Kidney capillary endothelial cell (primary cell): ENCODE results near the gene LRRFIP2.
"Not testable (repeated sequence)": the region's sequence is repeated elsewhere in the genome, so short reads cannot be mapped to it uniquely, and the experiment has no call there.

Source experiments
- DNase-seq: peaks from one replicate; pipeline ENCODE4 v3.0.0-alpha.2; 2018; ENCODE audit warnings: low spot score

LRRFIP2 gene

GRCh38 chr3:37058117-37058516, 116.3 kb downstream of the LRRFIP2 start:
- DNase-seq, result no peak

GRCh38 chr3:37056826-37057225, 117.6 kb downstream of the LRRFIP2 start:
- DNase-seq, result no peak

- not testable (repeated sequence) for DNase-seq
Measured at GRCh38 chr3:37055077-37055476, 119.3 kb downstream of the LRRFIP2 start.

GRCh38 chr3:37054370-37054769, 120.0 kb downstream of the LRRFIP2 start:
- DNase-seq, result peak; percentile 86

DNA sequence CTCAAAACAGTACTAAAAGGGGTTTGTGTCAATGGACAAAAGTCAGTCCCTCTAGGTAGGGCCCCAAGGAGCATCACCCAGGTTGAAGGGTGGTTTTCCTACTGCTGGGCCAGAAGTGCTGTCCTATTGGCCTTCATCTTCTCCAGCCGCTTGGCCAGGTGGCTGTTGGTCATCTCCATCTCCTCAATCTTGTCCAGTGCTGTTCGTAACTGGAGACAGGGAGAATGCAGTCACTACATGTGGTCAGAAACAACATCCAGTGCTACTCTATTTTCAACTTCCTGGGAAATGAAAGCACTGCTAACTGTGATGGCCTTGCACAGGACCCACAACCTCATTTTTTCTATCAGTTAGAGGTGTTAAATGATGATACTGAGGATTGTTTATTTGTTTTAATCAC, 120.6 kb downstream of the LRRFIP2 start:
- DNase-seq, result no peak

DNA sequence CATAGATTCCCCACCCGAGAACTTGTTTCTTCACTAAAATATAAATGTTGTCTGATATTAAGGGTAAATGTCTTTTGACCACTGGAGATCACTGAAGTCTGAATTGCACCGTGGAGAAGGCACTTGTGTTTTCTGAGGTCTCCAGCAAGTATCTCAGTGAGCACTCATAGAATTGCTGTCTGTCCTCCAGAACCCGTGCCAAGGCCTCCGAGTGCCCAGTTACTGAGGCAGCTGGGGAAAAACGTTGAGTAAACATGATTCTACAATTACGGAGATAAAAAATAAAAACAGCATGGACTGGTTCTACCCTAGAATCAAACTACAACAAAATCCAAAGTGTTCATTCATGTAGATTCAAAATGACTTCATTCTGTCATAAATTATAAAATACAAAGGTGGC, 121.0 kb downstream of the LRRFIP2 start:
- no peak for DNase-seq

- no peak for DNase-seq
Measured at GRCh38 chr3:37052860-37053259, 121.5 kb downstream of the LRRFIP2 start.

GRCh38 chr3:37050282-37050681, 124.1 kb downstream of the LRRFIP2 start:
- DNase-seq, result no peak

GRCh38 chr3:37042712-37043111, 131.7 kb downstream of the LRRFIP2 start:
- DNase-seq, result not testable (repeated sequence)

GRCh38 chr3:37041546-37042195, 132.7 kb downstream of the LRRFIP2 start:
- no peak for DNase-seq

DNA sequence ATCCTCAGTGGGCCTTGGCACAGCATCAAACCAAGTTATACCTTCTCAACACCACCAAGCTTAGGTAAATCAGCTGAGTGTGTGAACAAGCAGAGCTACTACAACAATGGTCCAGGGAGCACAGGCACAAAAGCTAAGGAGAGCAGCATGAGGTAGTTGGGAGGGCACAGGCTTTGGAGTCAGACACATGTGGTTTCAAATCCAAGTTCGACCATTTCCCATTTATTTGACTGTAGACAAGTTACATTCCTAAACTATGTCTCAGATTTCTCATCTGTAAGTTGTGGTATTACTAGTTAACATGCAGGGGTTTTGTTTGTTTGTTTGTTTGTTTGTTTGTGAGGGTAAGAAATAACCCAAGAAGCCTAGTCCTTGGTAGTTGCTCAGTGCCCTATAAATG, 134.2 kb downstream of the LRRFIP2 start:
- DNase-seq, result no peak

GRCh38 chr3:37039161-37039846, 135.1 kb downstream of the LRRFIP2 start:
- DNase-seq, result no peak

- no peak for DNase-seq
Measured at GRCh38 chr3:37037352-37037751, 137.0 kb downstream of the LRRFIP2 start.

DNA sequence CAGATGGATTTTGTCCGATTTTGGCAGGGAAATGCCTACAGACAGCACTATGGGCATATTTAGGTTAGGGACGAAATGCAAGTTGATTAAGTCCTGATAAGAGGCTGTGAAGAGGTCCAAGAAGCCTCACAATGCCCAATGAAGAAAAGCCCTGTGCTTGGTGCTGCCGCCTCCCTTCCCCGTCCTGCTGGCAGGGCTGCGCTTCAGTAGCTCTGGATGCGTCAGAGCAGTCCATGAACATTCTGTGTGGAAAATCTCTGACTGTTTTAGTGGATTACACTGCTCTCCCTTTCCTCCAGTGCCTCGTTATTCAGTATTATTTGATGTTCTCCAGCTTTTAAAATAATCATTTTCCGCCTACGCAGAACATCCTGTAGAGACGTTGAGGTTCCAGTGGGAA, 141.4 kb downstream of the LRRFIP2 start:
- DNase-seq, result no peak

- DNase-seq, result no peak
Measured at GRCh38 chr3:37031096-37031682, 143.2 kb downstream of the LRRFIP2 start.

- DNase-seq, result no peak
Measured at GRCh38 chr3:37030588-37030987, 143.8 kb downstream of the LRRFIP2 start.

DNA sequence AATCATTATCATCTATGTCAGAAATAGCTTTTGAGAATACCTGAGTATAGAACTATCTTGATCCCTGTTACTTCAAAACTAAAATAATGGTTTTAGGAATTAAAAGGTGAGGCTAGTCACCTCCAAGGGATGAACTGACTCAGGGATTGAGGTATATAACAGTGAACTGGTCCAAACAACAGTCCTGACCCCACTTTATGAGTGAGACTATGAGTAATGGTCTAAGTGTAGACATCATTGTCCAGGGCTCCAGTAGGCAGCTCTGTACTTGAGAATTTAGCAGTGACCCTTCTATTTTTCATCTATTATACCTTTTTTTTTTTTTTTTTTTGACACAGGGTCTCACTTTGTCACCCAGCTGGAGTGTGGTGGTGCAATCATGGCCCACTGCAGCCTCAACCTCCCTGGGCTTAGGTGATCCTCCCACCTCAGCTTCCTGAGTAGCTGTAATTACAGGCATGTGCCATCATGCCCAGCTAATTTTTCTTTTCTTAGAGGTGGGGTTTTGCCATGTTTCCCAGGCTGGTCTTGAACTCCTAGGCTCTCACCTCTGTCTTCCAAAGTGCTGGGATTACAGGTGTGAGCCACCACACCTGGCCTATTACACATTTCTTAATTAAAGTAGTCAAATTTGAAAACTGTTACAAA, 144.7 kb downstream of the LRRFIP2 start:
- DNase-seq, result no peak

DNA sequence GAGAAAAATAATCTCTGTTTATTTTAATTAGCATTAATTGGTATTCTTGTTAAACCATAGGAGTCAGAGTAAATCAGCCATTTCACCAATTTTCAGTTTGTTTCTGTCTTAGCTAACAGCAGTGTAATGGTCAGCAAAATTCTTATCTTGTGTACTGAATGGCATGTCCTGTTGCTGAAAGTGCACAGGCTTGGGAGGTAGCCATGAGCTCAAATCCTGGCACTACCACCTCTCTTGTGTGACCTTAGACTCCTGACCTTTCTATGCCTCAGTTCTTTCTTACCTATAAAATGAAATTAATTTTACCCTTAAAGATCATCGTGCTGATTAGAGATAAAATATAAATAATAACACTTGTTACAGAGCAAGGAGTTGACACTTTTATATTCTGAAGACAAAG, 145.3 kb downstream of the LRRFIP2 start:
- DNase-seq, result no peak

DNA sequence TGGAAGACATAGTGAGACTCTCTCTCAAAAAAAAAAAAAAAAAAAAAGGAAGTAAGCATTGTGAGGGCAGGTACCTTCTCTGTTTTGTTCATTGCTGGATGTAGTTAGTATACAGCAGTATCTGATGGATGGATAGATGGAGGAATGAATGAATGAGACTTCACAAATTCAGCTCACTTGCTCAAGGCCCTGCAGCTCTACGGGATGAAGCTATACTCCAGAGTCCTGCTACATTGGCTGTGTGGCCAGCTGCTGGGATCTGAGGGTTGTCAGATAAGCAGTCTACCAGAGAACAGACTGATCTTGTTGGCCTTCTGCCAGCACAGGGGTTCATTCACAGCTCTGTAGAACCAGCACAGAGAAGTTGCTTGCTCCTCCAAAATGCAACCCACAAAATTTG, 146.1 kb downstream of the LRRFIP2 start:
- DNase-seq, result no peak

DNA sequence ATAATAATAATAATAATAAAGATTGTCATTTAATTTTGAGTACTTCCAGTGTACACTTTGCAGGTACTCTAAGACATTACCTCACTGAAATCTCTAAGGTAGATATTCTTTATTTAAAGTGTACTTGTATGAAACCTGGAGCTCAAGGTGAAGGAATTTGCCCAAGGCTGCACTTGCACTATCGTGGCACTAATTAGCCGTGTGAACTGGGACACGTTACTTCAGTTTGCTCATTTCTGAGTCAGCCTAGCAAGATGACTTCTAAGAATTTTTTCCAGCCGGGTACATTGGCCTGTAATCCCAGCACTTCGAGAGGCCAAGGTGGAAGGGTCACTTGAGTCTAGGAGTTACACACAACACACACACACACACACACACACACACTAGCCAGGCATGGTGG, 147.5 kb downstream of the LRRFIP2 start:
- DNase-seq, result no peak

DNA sequence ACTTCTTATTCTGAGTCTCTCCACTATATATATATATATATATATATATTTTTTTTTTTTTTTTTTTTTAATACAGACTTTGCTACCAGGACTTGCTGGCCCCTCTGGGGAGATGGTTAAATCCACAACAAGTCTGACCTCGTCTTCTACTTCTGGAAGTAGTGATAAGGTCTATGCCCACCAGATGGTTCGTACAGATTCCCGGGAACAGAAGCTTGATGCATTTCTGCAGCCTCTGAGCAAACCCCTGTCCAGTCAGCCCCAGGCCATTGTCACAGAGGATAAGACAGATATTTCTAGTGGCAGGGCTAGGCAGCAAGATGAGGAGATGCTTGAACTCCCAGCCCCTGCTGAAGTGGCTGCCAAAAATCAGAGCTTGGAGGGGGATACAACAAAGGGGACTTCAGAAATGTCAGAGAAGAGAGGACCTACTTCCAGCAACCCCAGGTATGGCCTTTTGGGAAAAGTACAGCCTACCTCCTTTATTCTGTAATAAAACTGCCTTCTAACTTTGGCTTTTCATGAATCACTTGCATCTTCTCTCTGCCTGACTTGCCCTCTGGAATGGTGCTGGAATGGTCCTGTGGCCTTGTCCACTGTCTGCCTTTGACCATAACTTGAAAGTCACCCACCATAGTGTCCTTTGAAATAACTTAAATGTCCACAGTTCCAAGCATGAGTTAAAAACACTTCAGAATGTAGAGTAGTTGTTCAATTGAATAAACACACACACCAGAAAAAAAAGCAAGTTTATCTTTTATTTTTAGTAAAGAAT, 148.6 kb downstream of the LRRFIP2 start:
- DNase-seq, result no peak

- DNase-seq, result no peak
Measured at GRCh38 chr3:37024820-37025405, 149.5 kb downstream of the LRRFIP2 start.
